Neural progenitor cell (in vitro differentiated cells): ENCODE data around the gene CAMK1D.
A peak's percentile ranks its signal among the peaks of the same experiment; 100 is the strongest.

Source experiments
- CTCF ChIP-seq: fragments of 200-600 bp; sonication (generic); IDR thresholded peaks from 2 replicates; pipeline ENCODE4 v1.5.1; 2017; ENCODE audit warnings: antibody characterized with exemption, mild to moderate bottlenecking
- EZH2 ChIP-seq: fragments of 200-600 bp; sonication (generic); IDR thresholded peaks from 2 replicates; pipeline ENCODE4 v1.6.1; 2017; ENCODE audit warnings: antibody characterized with exemption, mild to moderate bottlenecking, moderate library complexity

- TF ChIP-seq CTCF (peak; percentile 58), EZH2 (no peak)
Observed at GRCh38 chr10:12348870-12349628, at the start of gene CAMK1D.
